Left lung (tissue), 10 donors: ENCODE measurements around the gene PDC. TPM values are rescaled to one million over a fixed set of nuclear protein-coding genes. Genes with fewer than 3 reads are reported as not detected.

Experiments used
- ATAC-seq: fragments of 200-7000 bp; cut with Tn5 transposase; one replicate; pipeline ENCODE4 v1.9.1; 2020; ENCODE audit warnings: moderate library complexity
- DNase-seq, 4 donors: peaks; one replicate each; pipeline ENCODE4 v3.0.0-alpha.2; 2013 to 2020
- H3K27ac ChIP-seq, 2 donors: fragments of 200-600 bp; sonication (generic) in 1 of 2; one replicate each; pipeline versions ENCODE4 v1.5.0 to v1.8.0; 2020 to 2021
- H3K27me3 ChIP-seq, 2 donors: fragments of 200-600 bp; sonication (generic) in 1 of 2; one replicate each; pipeline versions ENCODE4 v1.5.0 to v1.8.0; 2020 to 2021
- H3K36me3 ChIP-seq, 2 donors: fragments of 200-600 bp; sonication (generic) in 1 of 2; one replicate each; pipeline versions ENCODE4 v1.5.0 to v1.8.0; 2020 to 2021
- H3K4me1 ChIP-seq, 2 donors: fragments of 200-600 bp; one replicate each; pipeline ENCODE4 v1.8.0; 2021
- H3K4me3 ChIP-seq, 2 donors: fragments of 200-600 bp; sonication (generic) in 1 of 2; one replicate each; pipeline versions ENCODE4 v1.5.0 to v1.8.0; 2020 to 2021; ENCODE audit warnings: mild to moderate bottlenecking in 1 of 2
- H3K9me3 ChIP-seq, 2 donors: fragments of 200-600 bp; sonication (generic) in 1 of 2; one replicate each; pipeline versions ENCODE4 v1.5.0 to v1.8.0; 2020 to 2021
- intact Hi-C, 2 donors: fragments of 100-400 bp; cut with DNase I; formaldehyde crosslinking; loops; one replicate each; pipeline versions ENCODE4 v1.11.2 to v1.14.2; 2022
- polyA plus RNA-seq, 6 donors: library from polyadenylated mRNA; unstranded; fragments of 120-200 nt; gene quantifications; one replicate each; pipeline ENCODE4 v1.2.1, GENCODE V29; 2013; ENCODE audit not compliant: insufficient read length in 6 of 6
- total RNA-seq, 2 donors: library from RNA; stranded (reverse); fragmentation: NEBNext Ultra II Directional; extraction: Animal tissue kit (Norgen Biotek cat#: 25700); gene quantifications; one replicate each; pipeline ENCODE4 v1.2.1, GENCODE V29; 2021
- TF ChIP-seq, protein P1 (sequence below), 2 donors: fragments of 200-600 bp; sonication (generic) in 1 of 2; IDR thresholded peaks; one replicate each; pipeline versions ENCODE4 v1.5.0 to v1.8.0; 2021; ENCODE audit warnings: antibody characterized with exemption in 2 of 2
- donor health status: DM: no; HTN: yes; CAD: no.
- donor health status: DM: no; HTN: no; CAD: no.

The PDC gene
- total and polyA plus RNA-seq, 8 donors: 0.27 to 0.84 (median 0.56) TPM; not detected in 2

DNA sequence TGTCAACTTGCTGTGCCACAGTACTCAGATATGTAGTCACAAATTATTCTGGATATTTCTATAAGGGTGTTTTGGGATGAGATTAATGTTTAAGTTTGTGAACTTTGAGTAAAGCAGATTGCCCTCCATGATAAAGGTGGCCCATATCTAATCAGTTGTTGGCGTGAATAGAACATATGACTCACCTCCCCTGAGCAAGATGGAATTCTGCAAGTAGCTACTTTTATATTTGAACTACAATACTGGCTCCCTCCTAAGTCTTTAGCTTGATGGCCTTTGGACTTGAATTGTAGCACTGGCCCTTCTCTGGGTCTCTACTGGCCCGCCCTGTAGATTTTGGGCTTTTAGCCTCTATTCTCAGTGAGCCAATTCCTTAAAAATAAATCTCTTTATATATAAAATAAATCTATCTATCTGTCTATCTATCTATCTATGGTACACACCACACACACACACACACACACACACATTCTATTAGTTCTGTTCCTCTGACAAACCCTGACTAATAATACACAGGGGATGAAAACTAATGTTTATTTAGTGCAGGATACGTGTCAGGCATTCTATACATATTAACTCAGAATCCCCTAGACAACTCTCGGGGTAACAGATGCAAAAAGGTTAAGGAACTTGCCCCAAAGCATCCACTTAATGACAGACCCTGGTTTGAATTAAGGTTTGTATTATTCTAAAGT lies 37.9 kb upstream of the PDC start:
- no peak overlapping the region for H3K4me3 ChIP-seq
- intact Hi-C loops: no loop called here
- DNase-seq (no peak), ATAC-seq (peak; percentile 35)
- H3K4me1 ChIP-seq: no peaks in the 10 kb centered on the region
- no peaks in the 10 kb centered on the region for H3K9me3 ChIP-seq
- H3K27ac ChIP-seq: no peak overlapping the region
- TF ChIP-seq, protein P1, sequence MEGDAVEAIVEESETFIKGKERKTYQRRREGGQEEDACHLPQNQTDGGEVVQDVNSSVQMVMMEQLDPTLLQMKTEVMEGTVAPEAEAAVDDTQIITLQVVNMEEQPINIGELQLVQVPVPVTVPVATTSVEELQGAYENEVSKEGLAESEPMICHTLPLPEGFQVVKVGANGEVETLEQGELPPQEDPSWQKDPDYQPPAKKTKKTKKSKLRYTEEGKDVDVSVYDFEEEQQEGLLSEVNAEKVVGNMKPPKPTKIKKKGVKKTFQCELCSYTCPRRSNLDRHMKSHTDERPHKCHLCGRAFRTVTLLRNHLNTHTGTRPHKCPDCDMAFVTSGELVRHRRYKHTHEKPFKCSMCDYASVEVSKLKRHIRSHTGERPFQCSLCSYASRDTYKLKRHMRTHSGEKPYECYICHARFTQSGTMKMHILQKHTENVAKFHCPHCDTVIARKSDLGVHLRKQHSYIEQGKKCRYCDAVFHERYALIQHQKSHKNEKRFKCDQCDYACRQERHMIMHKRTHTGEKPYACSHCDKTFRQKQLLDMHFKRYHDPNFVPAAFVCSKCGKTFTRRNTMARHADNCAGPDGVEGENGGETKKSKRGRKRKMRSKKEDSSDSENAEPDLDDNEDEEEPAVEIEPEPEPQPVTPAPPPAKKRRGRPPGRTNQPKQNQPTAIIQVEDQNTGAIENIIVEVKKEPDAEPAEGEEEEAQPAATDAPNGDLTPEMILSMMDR (IDR thresholded peaks at IDR 0.05): no peak
- H3K36me3 ChIP-seq: no peaks in the 10 kb centered on the region
- H3K27me3 ChIP-seq: no peaks in the 10 kb centered on the region

DNA sequence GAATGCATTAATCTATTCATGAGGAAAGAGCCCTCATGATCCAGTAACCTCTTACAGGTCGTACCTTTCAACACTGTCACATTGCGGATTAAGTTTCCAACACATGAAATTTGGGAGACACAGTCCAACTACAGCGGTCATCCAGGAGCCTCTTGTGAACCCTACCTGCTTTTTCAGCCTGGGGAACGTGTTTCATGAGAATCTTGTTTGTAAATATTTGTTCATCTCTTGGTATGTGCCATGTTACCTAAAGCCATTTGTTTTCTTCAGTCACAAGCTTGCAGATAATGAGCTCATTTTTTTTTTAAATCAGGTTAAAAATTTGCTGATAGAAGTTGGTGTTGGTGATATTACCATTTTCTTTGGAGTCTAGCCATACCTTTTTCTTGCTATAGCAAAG lies 37.2 kb upstream of the PDC start:
- ATAC-seq (no peak), DNase-seq (no peak)
- Histone ChIP-seq H3K36me3 (no peaks in the 10 kb centered on the region), H3K4me3 (no peak overlapping the region), H3K27me3 (no peaks in the 10 kb centered on the region), H3K9me3 (no peaks in the 10 kb centered on the region), H3K27ac (no peak overlapping the region), H3K4me1 (no peaks in the 10 kb centered on the region)
- TF ChIP-seq, protein P1 (IDR thresholded peaks at IDR 0.05): no peak
- intact Hi-C loops: no loop called here

- no peak for ATAC-seq
- Histone ChIP-seq H3K36me3 (no peaks in the 10 kb centered on the region), H3K4me3 (no peak overlapping the region), H3K27ac (no peak overlapping the region), H3K9me3 (no peaks in the 10 kb centered on the region), H3K27me3 (no peaks in the 10 kb centered on the region), H3K4me1 (no peaks in the 10 kb centered on the region)
- intact Hi-C loops: no loop called here
- TF ChIP-seq, protein P1 (IDR thresholded peaks at IDR 0.05): no peak
- DNase-seq: no peak
Observed at GRCh38 chr1:186497651-186498050, 36.7 kb upstream of the PDC start.

DNA sequence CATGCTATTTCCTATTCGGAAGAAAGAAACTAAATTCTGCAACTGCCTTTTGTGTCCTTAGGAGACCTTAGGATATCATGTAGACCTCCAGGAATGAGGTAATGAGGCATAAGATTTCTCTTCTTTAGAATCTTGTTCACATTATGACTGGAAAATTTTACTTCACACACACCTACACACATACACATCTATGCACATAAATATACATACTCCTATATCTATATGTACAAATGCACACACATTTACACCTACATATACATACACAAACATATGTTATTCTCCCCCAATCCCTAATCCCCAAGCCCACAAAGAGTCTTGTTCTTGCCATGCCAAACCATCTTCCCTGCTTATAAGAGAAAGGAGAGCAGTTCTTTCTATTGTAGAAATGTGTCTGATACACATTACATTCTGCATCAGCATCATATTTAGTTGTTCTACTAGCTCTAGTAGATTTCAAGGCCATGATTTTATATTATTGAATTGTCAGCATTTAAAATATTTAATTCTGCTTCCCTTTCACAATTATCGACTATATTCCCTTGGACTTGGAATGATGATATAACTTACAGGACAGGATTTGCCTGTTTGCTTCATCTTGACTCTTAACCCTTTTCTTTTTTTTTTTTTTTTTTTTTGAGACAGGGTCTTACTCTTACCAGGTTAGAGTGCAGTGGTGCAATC lies 35.4 kb upstream of the PDC start:
- no peak overlapping the region for H3K4me3 ChIP-seq
- ATAC-seq (no peak), DNase-seq (no peak)
- H3K4me1 ChIP-seq: no peaks in the 10 kb centered on the region
- intact Hi-C loops: no loop called here
- H3K9me3 ChIP-seq: no peaks in the 10 kb centered on the region
- no peak overlapping the region for H3K27ac ChIP-seq
- no peaks in the 10 kb centered on the region for H3K36me3 ChIP-seq
- H3K27me3 ChIP-seq: no peaks in the 10 kb centered on the region
- TF ChIP-seq, protein P1 (IDR thresholded peaks at IDR 0.05): no peak

- TF ChIP-seq, protein P1 (IDR thresholded peaks at IDR 0.05): no peak
- H3K27ac ChIP-seq: peak overlapping the region in 1 of 2 donors; percentile 49
Observed at GRCh38 chr1:186494832-186495271, 33.9 kb upstream of the PDC start.

More at GRCh38 chr1:186494832-186495271, 33.9 kb upstream of the PDC start:
- Histone ChIP-seq H3K9me3 (no peaks in the 10 kb centered on the region), H3K4me1 (no peaks in the 10 kb centered on the region), H3K4me3 (no peak overlapping the region), H3K27me3 (no peaks in the 10 kb centered on the region), H3K36me3 (no peaks in the 10 kb centered on the region)
- no peak for DNase-seq
- intact Hi-C loops: no loop called here
- ATAC-seq: peak; percentile 62
